AG09319 (cell line): ENCODE results near the gene MYO9B.
A peak's percentile ranks its signal among the peaks of the same experiment; 100 is the strongest.

Experiments
- DNase-seq: peaks from one replicate; pipeline ENCODE4 v3.0.0-alpha.2; 2010; ENCODE audit warnings: low read depth; ENCODE audit errors: extremely low read depth
- TF ChIP-seq, protein P1 (sequence below): IDR thresholded peaks from 2 replicates; pipeline ENCODE4 v1.5.1; 2011; ENCODE audit warnings: low read depth, mild to moderate bottlenecking, inconsistent platforms, low read length, moderate library complexity

Gene MYO9B

DNA sequence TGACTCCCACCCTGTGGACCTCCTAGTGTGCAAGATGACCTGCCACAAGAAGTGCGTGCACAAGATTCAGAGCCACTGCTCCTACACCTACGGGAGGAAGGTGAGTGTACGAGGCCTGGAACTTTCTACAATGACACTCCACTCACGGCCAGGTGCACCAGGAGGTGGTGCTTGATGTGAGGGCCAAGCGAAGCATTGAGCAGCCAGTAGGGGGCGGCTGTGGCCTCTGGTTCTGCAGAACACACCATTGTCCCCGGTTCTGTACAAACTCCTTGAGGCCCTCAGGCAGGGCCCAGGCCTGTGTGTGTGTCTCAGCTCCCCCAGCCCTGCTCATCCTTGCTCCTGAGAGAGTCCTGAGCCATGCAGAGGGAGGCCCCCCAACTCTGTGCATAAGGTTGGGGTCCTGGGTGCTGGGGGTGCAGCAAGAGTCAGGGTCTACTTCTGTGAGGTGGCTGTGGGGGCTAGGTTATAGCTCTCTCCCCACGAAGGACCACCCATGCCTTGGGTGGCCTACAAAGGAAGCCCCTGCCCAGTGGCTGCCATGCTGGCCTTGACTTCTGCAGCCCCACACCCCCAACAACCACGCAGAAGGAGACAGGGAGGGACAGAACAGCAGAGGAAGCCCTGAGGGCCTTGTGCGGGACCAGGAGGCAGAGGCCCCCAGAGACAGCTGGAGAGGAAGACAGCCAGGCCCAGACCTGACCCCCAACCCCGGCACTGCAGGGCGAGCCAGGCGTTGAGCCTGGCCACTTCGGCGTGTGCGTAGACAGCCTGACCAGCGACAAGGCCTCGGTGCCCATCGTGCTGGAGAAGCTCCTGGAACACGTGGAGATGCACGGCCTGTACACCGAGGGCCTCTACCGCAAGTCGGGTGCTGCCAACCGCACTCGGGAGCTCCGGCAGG, 129.9 kb downstream of the MYO9B start:
- TF ChIP-seq, protein P1, sequence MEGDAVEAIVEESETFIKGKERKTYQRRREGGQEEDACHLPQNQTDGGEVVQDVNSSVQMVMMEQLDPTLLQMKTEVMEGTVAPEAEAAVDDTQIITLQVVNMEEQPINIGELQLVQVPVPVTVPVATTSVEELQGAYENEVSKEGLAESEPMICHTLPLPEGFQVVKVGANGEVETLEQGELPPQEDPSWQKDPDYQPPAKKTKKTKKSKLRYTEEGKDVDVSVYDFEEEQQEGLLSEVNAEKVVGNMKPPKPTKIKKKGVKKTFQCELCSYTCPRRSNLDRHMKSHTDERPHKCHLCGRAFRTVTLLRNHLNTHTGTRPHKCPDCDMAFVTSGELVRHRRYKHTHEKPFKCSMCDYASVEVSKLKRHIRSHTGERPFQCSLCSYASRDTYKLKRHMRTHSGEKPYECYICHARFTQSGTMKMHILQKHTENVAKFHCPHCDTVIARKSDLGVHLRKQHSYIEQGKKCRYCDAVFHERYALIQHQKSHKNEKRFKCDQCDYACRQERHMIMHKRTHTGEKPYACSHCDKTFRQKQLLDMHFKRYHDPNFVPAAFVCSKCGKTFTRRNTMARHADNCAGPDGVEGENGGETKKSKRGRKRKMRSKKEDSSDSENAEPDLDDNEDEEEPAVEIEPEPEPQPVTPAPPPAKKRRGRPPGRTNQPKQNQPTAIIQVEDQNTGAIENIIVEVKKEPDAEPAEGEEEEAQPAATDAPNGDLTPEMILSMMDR: peak; percentile 69
- no peak for DNase-seq

GRCh38 chr19:17206736-17207581, 131.4 kb downstream of the MYO9B start:
- TF ChIP-seq, protein P1: no peak
- no peak for DNase-seq

GRCh38 chr19:17209126-17210036, 133.8 kb downstream of the MYO9B start:
- TF ChIP-seq, protein P1: no peak
- no peak for DNase-seq

- TF ChIP-seq, protein P1: no peak
- no peak for DNase-seq
Observed at GRCh38 chr19:17210296-17210695, 134.7 kb downstream of the MYO9B start.

DNA sequence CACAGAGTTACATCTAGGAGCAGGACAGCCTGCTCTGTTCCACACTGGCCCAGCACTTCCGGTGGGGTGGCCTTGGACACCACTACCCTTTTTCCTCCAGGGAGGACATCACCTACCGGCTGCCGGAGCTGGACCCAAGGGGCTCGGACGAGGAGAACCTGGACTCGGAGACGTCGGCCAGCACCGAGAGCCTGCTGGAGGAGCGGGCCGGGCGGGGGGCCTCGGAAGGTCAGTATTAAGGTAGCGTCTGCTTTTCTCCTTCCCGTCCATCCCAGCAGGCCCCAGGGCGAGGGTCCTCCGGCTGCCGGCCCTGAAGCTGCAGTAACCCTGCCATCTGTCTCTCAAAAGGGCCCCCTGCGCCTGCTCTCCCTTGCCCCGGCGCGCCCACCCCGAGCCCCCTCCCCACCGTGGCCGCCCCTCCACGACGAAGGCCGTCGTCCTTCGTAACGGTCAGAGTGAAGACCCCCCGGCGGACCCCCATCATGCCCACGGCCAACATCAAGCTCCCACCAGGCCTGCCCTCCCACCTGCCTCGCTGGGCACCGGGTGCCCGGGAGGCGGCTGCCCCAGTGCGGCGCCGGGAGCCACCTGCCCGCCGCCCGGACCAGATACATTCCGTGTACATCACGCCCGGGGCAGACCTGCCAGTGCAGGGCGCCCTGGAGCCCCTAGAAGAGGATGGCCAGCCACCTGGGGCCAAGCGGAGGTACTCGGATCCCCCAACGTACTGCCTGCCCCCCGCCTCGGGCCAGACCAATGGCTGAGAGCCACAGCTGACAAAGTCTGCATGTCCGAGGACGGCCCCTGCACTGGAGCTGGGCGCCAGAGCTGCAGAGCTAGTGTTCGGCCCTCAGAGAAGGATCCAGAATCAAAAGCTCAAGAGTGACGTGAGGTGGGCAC, 136.2 kb downstream of the MYO9B start:
- DNase-seq: no peak
- TF ChIP-seq, protein P1: no peak

DNA sequence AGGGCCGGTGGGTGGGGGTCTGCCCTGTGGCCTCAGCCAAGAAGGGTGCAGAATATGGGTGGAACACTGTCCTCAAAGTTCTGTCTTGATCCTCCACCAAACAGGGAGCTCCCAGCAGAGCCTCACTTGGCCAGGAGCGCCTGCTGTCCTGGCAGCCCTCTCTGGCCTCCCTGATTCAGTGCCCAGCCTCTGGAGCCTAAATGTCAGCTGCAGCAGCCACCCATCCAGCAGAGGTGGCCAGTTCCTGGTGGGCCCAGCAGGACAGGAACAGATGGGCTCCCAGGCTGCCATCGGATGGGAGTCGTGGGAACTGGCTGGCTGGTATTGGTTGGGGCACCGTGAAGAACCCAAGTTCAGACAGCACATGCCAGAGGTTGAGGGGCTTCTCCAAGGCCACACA, 137.8 kb downstream of the MYO9B start:
- no peak for DNase-seq
- TF ChIP-seq, protein P1: no peak
